Breast epithelium (tissue), 3 donors: ENCODE data around the gene KLHL29.

Source experiments
- POLR2A ChIP-seq: fragments of 450-650 bp; IDR thresholded peaks from one replicate; pipeline ENCODE4 v1.6.1; 2016; ENCODE audit warnings: antibody characterized with exemption, mild to moderate bottlenecking, moderate library complexity
- POLR2AphosphoS5 ChIP-seq, 3 donors: sonication (generic); formaldehyde crosslinking; IDR thresholded peaks; one replicate each; pipeline ENCODE4 v1.6.1; 2017; ENCODE audit warnings: antibody characterized with exemption in 3 of 3
- TF ChIP-seq, protein P1 (sequence below), 3 donors: fragments of 450-650 bp; IDR thresholded peaks; one replicate each; pipeline ENCODE4 v1.5.1; 2016 to 2017; ENCODE audit warnings: antibody characterized with exemption in 3 of 3, mild to moderate bottlenecking in 3 of 3, moderate library complexity in 3 of 3

GRCh38 chr2:23544589-23545295 lies 159.8 kb downstream of the KLHL29 start:
- TF ChIP-seq POLR2A, result no peak
- TF ChIP-seq, protein P1, sequence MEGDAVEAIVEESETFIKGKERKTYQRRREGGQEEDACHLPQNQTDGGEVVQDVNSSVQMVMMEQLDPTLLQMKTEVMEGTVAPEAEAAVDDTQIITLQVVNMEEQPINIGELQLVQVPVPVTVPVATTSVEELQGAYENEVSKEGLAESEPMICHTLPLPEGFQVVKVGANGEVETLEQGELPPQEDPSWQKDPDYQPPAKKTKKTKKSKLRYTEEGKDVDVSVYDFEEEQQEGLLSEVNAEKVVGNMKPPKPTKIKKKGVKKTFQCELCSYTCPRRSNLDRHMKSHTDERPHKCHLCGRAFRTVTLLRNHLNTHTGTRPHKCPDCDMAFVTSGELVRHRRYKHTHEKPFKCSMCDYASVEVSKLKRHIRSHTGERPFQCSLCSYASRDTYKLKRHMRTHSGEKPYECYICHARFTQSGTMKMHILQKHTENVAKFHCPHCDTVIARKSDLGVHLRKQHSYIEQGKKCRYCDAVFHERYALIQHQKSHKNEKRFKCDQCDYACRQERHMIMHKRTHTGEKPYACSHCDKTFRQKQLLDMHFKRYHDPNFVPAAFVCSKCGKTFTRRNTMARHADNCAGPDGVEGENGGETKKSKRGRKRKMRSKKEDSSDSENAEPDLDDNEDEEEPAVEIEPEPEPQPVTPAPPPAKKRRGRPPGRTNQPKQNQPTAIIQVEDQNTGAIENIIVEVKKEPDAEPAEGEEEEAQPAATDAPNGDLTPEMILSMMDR (IDR thresholded peaks at IDR 0.05), result no peak
- no peak for TF ChIP-seq POLR2AphosphoS5 (IDR thresholded peaks at IDR 0.05)
